GM21717 (cell line): ENCODE data around the gene HOXA11.

Experiments
- ATAC-seq: cut with Tn5 transposase; IDR thresholded peaks from one replicate; pipeline ENCODE4 v1.9.1; 2021; ENCODE audit warnings: mild to moderate bottlenecking, moderate library complexity; ENCODE audit not compliant: unreplicated experiment

HOXA11 gene

DNA sequence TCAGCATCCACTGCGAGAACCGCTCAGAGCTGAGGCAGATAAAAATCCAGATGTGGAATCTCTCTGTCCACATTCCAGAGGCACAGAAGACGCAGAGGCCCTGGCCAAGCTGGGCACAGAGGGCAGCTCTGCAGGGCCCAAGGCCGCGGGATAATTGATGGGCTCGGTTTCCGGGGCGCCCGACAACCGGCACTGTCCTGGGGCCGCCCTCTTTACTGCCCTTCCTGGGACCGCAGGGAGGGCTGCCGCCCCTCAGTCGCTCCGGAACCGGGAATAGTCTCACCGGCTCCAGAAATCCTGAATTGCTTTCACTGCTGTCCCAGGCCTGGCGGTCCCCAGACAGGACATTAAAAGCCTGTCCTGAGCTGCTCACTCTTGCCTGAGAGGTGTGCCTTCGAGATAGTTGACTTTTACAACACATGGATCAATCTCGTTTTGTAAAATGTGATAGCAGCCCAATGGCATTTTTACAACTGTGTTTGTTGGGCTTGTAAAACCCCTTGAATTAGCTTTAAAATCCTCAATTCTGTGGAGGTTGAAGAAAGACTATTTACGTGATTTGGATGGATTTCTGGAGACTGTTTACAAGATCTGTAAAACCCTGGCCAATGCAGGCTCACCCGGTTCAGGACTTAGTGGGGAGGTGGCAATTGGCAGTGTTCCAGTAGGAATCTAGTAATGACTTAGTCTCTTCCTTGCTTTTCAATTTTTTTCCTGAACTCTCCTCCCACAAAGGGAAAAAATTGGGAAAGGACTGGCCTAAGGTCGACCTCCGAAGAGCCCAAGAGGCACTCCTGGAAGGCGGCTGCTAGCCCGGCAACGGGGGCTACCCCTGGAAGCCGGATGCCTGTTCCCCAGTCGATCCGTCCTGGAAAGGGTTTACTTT lies 36.0 kb downstream of the HOXA11 start:
- ATAC-seq: no peak

GRCh38 chr7:27148031-27148755 lies 36.8 kb downstream of the HOXA11 start:
- ATAC-seq: no peak

DNA sequence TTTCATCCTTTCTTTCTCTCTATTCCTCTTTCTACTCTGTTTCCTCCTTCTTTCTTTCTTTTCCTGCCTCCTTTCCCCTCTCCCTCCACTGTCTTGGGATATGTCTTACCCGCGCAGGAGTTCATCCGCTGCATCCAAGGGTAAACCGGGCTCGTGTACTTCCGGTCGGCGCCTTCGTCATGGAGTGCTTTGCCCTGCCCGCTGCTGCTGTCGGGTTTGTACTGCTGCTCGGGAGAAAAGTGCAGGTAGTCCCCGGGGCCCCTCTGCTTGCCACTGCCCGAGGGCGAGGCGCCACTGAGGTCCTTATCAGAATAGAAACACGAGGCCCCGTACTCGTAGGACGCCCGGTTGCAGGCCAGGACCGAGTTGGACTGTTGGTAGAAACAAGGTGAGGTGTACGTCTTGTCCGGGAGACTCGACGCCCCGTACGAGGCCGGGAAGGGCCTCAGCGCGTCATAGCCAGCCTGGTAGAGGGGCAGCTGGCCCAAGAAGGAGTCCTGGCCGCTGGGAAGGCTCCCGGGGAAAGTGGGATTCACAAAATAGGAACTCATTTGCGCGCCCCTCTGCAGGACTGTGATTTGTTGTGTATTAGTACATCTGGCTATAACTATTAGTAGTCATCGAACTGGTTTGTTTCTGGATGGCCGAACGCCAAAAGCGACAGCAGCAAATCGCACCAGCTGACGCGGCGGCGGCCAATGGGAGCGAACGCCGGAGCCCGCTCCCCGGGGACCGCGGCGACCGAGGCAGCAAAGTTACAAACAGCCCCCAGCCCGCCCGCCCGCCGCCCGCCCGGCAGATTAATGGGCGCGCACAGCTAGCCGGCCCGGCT lies 37.6 kb downstream of the HOXA11 start, which contains the start of gene HOXA6:
TSS of gene HOXA6 (minus strand) at position 576 of the 832 bp plus-strand sequence. CDS start at position 551, 25 bp downstream.
- no peak for ATAC-seq

DNA sequence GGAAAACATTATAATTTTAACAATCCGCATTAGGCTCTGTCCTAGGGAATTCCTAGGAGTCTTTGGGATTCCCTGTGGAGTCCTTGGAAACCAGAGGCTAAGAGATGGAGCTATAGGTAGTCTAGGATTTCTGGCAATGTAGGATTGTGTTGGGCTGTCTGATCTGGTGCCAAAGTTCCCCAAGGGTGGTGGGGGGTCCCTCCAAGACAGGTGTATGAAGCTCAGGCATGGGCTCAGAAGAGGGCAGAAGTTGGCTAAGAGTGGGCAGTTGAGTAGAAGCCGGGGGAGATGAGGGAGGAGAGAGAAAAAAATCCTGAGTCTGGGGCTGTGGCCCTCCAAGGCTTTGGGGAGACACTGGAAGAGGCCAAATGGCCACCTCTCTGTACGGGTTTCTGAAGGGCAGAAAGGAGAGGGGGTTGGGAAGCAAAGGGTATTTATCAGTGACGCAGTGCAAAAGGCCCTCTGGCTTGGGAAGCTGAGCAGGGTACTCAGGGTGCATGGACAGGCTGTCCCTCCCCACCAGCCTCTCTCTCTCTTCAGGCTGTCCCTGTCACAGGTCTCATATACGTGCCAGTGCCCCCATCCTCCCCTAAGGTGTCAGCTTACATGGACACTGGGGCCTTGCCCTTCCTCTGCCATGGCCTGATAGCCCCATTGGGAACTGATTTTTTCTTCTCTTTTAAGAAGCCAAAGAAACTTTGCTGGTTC lies 38.4 kb downstream of the HOXA11 start:
- ATAC-seq: no peak

GRCh38 chr7:27145914-27146412 lies 39.1 kb downstream of the HOXA11 start:
- no peak for ATAC-seq

DNA sequence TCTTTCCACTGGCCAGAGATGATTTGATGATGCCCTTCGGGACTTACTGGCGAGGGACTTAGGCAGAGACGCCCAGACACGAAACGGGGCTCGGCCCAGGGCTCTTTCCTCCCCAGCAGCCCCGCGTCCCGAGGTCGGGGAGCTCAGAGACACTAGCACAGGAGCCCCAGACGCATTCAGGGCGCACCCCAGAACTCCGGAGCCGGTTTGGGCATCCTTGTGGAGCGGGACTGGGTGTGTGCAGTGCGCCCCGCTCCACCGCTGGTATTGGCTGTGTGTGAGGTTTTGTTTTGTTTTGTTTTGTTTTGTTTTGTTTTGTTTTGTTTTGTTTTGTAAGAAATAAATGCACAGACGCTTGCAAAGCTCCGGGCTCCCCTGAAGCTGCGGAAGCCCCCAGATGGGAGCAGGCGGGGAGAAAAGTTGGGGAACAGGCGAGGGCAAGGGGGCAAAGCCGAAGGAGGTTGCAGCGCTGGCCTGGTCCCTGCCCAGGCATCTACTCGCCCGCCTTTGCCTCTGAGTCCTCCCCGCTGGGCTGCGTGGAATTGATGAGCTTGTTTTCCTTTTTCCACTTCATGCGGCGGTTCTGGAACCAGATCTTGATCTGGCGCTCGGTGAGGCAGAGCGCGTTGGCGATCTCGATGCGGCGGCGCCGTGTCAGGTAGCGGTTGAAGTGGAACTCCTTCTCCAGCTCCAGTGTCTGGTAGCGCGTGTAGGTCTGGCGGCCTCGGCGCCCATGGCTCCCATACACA lies 39.7 kb downstream of the HOXA11 start:
- no peak for ATAC-seq

DNA sequence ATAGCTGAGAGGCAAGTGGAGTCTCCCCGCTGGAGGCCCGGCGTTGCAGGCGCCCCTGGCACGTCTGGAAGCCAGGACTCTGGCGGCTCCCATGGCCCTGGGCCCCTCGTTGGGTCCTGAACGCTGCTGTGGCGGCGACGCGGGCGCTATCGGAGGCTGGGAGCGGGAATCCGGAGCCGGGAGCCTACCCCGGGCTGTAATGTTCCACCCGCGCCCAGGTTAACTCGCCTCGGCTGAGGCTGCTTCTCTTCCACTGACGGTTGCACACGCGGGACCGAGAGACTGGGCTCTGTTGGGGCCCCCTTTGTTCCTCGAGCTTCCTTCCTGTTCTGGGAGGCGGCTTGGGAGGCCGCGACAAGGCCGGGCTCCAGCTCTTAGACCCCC lies 40.3 kb downstream of the HOXA11 start:
- ATAC-seq: no peak

DNA sequence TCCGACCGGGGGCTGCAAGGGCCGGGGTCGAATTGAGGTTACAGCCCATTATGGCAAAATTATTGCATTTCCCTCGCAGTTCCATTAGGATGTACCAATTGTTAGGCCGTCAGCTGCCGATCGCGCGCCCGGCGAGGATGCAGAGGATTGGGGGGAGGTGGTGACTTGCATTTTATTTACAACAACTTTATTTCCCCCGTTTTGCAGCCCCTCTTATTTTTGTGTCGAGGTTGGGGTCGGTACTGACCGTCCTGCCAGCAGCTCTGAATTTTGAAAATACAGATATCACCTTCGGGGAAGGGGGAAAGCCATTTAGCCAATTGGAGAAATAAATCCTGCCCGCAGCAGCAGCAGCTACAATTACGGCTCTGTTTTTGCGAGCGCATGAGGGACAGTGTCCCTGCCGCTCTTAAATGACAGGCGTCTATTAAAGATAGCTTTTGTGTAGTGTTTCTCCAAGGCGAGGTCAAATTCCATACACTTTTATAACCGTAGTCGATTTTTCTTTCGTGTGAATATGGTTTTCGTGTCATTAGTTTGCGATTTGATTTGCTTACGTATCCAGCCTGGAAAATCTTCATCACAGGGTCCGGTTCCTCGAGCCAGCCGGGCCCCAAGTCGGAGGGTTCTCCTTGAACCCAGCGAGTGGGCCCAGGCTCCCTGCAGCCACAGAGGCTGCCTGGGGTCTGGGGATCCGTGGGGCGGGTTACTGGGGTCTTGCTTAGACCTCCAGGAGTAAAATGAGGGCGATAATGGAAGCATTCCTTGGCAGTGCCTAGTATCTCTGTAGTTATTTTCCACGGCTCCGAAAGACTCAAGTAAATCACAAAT lies 40.9 kb downstream of the HOXA11 start:
- ATAC-seq: no peak

GRCh38 chr7:27143023-27143949 lies 41.7 kb downstream of the HOXA11 start, which contains the start of gene HOXA5:
Gene HOXA5, minus strand, starts transcription at chr7:27143681. Its CDS starts 74 bp downstream, at chr7:27143607.
- no peak for ATAC-seq

DNA sequence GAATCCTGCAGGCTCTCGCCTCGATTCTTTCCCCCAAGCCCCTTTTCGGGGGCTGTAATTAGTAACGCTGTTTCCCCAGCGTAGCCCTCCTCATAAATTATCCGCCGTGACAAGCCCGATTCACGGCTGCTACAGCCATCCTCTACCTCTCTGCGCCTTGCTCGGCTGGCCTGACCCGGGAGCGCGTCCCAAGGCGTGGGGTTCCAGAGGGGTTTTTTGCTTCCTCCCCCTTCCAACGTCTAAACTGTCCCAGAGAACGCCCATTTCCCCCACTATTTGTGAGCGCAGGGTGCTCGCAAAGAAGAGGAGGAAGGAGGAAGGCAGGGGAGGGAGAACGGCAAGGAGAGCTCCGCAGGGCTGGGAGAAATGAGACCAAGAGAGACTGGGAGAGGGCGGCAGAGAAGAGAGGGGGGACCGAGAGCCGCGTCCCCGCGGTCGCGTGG lies 42.4 kb downstream of the HOXA11 start:
- ATAC-seq: no peak

GRCh38 chr7:27141923-27142579 lies 43.0 kb downstream of the HOXA11 start:
- no peak for ATAC-seq

DNA sequence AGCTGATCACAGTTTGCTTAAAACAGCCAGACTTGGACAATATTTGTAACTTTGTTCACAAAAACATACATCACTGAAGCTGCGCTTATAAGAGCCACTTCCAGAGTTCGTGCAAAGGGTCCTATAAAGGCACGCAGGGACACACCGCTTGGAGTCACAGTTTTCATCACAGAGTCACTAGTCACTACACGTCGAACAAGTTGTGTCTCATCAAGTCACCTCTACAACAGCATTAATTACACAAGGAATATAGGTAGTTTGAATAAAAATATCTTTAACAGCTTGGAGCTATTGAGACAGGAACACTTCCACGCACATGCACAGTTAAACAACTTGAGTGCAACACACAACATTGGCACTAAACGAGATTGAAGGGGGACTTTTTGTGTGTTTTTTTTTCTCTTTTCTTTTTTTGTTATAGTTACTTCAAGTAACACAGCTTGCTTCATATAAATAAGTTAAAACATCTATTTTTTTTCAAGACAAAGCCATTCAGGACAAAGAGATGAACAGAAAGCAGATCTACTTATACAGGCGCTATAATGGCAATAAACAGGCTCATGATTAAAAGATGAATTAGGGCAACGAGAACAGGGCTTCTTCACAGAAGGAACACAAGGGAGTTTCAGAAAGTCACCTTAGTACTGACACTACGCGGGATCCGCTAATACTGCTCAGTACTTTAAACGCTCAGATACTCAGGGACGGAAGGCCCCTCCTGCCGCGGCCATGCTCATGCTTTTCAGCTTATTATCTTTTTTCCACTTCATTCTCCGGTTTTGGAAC lies 43.7 kb downstream of the HOXA11 start:
- ATAC-seq: no peak

GRCh38 chr7:27140126-27140857 lies 44.7 kb downstream of the HOXA11 start:
- ATAC-seq: no peak

DNA sequence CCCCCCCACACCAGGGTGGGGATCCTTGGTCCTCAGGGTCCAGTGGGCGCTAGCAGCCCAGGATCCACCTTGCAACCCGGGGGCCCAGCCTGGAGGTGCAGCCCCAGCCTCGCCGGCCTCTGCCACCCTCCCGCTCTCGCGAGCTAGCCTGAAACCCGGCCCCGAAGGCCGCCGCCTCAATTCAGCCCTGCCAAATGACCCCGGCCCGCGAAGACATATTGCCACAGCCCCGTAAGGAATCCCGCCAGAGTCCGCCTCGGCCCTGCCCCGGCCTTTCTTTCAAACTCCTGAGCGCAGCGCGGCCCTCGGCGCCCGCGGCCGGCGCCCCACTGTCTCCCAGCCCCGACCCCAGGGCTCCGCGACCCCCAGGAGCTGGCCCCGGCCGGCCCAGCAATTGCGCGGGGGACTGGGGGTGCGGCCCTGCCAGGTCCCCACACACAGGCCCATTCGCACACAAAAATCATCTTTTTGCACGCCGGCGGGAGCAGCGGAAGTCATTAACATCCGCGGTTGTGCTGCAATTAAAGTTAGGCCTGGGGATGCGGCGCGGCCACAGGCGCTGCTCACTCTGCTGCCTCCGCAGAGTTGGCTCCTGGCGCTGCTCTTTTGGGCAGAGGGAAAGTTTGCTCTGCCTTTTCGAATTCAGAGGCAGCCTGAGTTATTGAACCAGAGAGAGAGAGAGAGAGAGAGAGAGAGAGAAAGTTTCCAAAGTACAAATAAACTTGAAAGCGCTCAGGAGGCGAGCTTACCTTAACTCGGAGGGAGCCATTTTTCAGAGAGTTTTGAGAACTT lies 45.5 kb downstream of the HOXA11 start:
- ATAC-seq: no peak

GRCh38 chr7:27138985-27139333 lies 46.1 kb downstream of the HOXA11 start:
- ATAC-seq: no peak
